Measurements from ENCODE around the gene CYP8B1.

Gene CYP8B1

DNA sequence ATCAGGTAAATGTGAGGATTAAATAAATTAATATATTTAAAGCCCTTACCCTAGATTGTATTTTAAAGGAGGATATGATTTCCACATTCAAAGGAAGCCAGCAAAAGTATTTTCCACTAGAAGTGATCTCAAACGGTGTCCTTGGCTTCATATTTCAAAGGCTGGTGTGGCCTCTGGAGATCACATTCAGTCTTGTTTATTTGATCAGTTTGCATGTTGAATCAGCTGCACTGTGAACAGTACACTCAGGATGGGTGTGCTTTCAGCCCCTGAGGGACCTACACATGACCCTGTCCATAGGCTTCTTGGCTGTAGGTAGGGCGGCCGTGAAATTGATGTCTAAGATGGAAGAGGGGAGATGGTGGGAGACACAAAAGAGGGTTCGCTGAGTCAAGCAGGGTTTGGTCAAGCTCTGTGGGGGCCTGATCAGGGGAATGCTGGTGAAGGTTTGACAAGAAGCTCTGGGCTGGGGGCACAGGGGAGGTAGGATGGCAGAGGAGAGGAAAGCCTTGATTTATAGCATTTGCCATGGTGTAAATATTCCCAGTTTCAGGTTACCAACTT lies 21.9 kb downstream of the CYP8B1 start:
- Histone ChIP-seq H3K4me3 (ENCODE audit: low read length) (no peak overlapping the region), H3K27me3 (ENCODE audit: insufficient read depth, low read length, poor library complexity) (no peaks in the 10 kb centered on the region), H3K23ac (ENCODE audit: low read length) (no peak overlapping the region), H3K79me2 (ENCODE audit: control insufficient read depth, insufficient read depth, low read length) (no peaks in the 10 kb centered on the region), H3K9ac (ENCODE audit: low read length) (no peak overlapping the region), H4K5ac (ENCODE audit: low read length) (no peak overlapping the region), H3K36me3 (ENCODE audit: control insufficient read depth, insufficient read depth, low read length) (no peaks in the 10 kb centered on the region), H3K4me2 (ENCODE audit: low read length) (no peak overlapping the region), H2BK5ac (ENCODE audit: low read length) (no peak overlapping the region), H2BK120ac (ENCODE audit: low read depth, low read length) (no peak overlapping the region), H3K56ac (ENCODE audit: low read length) (no peak overlapping the region), H3K4ac (ENCODE audit: low read depth, low read length) (no peak overlapping the region), H3K27ac (ENCODE audit: low read depth, low read length) (no peak overlapping the region), H4K8ac (ENCODE audit: low read depth, low read length) (no peak overlapping the region), H3K4me1 (ENCODE audit: control insufficient read depth, low read depth, low read length) (no peaks in the 10 kb centered on the region), H2BK15ac (replicated peaks; ENCODE audit: low read depth) (no peak overlapping the region), H3K79me1 (ENCODE audit: low read length) (no peaks in the 10 kb centered on the region), H3K18ac (ENCODE audit: low read length) (no peak overlapping the region), H2AK5ac (ENCODE audit: low read length) (no peak overlapping the region)
- WGBS (ENCODE audit: extremely low coverage, insufficient coverage, low lambda C conversion rate) = no CpG with 5 or more reads among the region's 4 CpGs
- DNase-seq = no peak

DNA sequence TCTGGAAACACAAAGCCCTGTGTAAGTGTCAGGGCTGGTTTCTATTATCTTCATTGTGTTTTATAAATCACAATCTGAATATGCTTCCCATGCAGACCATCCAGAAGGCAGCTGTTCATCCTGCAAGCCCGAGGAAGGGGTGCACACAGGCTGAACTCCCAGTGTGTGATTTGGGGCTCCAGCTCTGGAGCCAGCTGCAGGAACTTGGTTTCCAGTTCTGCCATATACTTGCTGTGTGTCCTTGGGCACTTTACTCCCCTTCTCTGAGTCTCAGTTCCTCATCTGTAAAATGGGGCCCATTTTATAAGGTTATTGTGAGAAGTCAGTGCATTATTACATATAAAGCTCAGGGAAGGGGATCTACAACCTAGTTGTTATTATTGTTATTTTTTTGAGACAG lies 22.6 kb downstream of the CYP8B1 start:
- no CpG with 5 or more reads among the region's 1 CpG for WGBS (ENCODE audit: extremely low coverage, insufficient coverage, low lambda C conversion rate)

DNA sequence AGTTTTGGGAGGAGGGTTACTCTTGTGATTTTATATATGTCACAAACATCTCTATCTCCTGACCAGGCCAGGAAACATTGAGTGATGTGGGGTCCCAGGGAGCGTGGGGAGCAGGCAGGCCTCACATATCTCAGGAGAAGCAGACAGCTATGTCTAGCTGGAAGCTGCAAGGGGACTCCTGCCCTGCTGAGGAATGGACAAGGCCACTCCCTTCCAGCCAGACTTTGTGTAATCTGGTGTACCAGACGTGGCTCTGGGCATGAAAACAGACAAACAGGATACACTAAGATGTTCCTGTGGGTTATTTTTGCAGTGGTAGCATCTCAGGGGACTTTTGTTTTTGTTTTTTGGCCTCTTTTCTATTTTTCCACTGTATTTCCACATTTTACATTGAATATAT lies 23.2 kb downstream of the CYP8B1 start:
- Histone ChIP-seq H2BK15ac (replicated peaks; ENCODE audit: low read depth) (no peak overlapping the region), H3K23ac (ENCODE audit: low read length) (no peak overlapping the region), H3K79me1 (ENCODE audit: low read length) (no peaks in the 10 kb centered on the region), H4K8ac (ENCODE audit: low read depth, low read length) (no peak overlapping the region), H2AK5ac (ENCODE audit: low read length) (no peak overlapping the region), H3K36me3 (ENCODE audit: control insufficient read depth, insufficient read depth, low read length) (no peaks in the 10 kb centered on the region), H3K9ac (ENCODE audit: low read length) (no peak overlapping the region), H3K56ac (ENCODE audit: low read length) (no peak overlapping the region), H3K4me1 (ENCODE audit: control insufficient read depth, low read depth, low read length) (no peaks in the 10 kb centered on the region), H3K27ac (ENCODE audit: low read depth, low read length) (no peak overlapping the region), H3K4ac (ENCODE audit: low read depth, low read length) (no peak overlapping the region), H2BK5ac (ENCODE audit: low read length) (no peak overlapping the region), H3K79me2 (ENCODE audit: control insufficient read depth, insufficient read depth, low read length) (no peaks in the 10 kb centered on the region), H3K18ac (ENCODE audit: low read length) (no peak overlapping the region), H3K4me3 (ENCODE audit: low read length) (no peak overlapping the region), H3K4me2 (ENCODE audit: low read length) (no peak overlapping the region), H4K5ac (ENCODE audit: low read length) (no peak overlapping the region), H3K27me3 (ENCODE audit: insufficient read depth, low read length, poor library complexity) (no peaks in the 10 kb centered on the region), H2BK120ac (ENCODE audit: low read depth, low read length) (no peak overlapping the region)
- no peak for DNase-seq
- no CpG with 5 or more reads among the region's 2 CpGs for WGBS (ENCODE audit: extremely low coverage, insufficient coverage, low lambda C conversion rate)

More for the DNA sequence above, 22.6 kb downstream of the CYP8B1 start:
- no peak overlapping the region for H3K4me3 ChIP-seq (ENCODE audit: low read length)
- no peak overlapping the region for H2AK5ac ChIP-seq (ENCODE audit: low read length)
- no peak overlapping the region for H2BK15ac ChIP-seq (replicated peaks; ENCODE audit: low read depth)
- no peaks in the 10 kb centered on the region for H3K27me3 ChIP-seq (ENCODE audit: insufficient read depth, low read length, poor library complexity)
- no peaks in the 10 kb centered on the region for H3K4me1 ChIP-seq (ENCODE audit: control insufficient read depth, low read depth, low read length)
- H2BK120ac ChIP-seq (ENCODE audit: low read depth, low read length) = no peak overlapping the region
- no peak overlapping the region for H3K4ac ChIP-seq (ENCODE audit: low read depth, low read length)
- no peak overlapping the region for H3K4me2 ChIP-seq (ENCODE audit: low read length)
- H3K79me2 ChIP-seq (ENCODE audit: control insufficient read depth, insufficient read depth, low read length) = no peaks in the 10 kb centered on the region
- H4K8ac ChIP-seq (ENCODE audit: low read depth, low read length) = no peak overlapping the region
- no peak for DNase-seq
- H3K36me3 ChIP-seq (ENCODE audit: control insufficient read depth, insufficient read depth, low read length) = no peaks in the 10 kb centered on the region
- no peak overlapping the region for H3K18ac ChIP-seq (ENCODE audit: low read length)
- H3K9ac ChIP-seq (ENCODE audit: low read length) = no peak overlapping the region
- H3K23ac ChIP-seq (ENCODE audit: low read length) = no peak overlapping the region
- H2BK5ac ChIP-seq (ENCODE audit: low read length) = no peak overlapping the region
- H3K79me1 ChIP-seq (ENCODE audit: low read length) = no peaks in the 10 kb centered on the region
- H3K56ac ChIP-seq (ENCODE audit: low read length) = no peak overlapping the region
- H3K27ac ChIP-seq (ENCODE audit: low read depth, low read length) = no peak overlapping the region
- no peak overlapping the region for H4K5ac ChIP-seq (ENCODE audit: low read length)

DNA sequence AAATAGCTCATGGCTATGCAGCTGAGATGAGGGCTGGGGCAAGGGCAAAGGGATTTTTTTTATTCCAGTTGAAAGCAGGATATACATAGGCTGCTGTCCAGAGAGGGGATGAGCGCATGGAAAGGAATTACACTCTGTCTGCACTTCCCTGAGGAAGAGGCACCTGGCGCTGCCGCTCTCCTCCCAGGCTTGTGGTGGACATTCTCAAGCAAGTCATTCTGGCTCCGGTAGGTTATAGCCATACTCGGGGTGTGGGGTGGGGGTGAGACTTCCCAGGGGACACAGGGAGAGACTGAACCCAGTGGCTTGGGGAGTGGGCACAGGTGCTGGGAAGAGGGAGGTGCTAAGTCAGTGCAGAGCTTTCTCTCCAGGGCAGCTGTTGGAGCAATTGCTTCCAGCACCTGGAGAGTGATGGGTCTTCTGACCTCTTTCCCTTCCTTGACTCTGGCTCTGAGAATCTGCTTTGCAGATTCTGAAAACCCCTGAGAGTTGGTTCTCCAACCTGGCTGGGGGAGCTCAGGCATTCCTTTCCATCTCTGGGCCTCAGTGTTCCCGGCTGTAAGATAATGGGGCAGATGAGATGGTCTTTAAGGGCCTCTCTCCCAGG lies 24.3 kb downstream of the CYP8B1 start:
- H3K18ac ChIP-seq (ENCODE audit: low read length) = no peak overlapping the region
- no peaks in the 10 kb centered on the region for H3K79me1 ChIP-seq (ENCODE audit: low read length)
- no CpG with 5 or more reads among the region's 6 CpGs for WGBS (ENCODE audit: extremely low coverage, insufficient coverage, low lambda C conversion rate)
- no peak overlapping the region for H4K8ac ChIP-seq (ENCODE audit: low read depth, low read length)
- H2BK5ac ChIP-seq (ENCODE audit: low read length) = no peak overlapping the region
- no peaks in the 10 kb centered on the region for H3K4me1 ChIP-seq (ENCODE audit: control insufficient read depth, low read depth, low read length)
- no peak overlapping the region for H2BK15ac ChIP-seq (replicated peaks; ENCODE audit: low read depth)
- H3K27me3 ChIP-seq (ENCODE audit: insufficient read depth, low read length, poor library complexity) = no peaks in the 10 kb centered on the region
- H3K27ac ChIP-seq (ENCODE audit: low read depth, low read length) = no peak overlapping the region
- H3K4me2 ChIP-seq (ENCODE audit: low read length) = no peak overlapping the region
- H3K79me2 ChIP-seq (ENCODE audit: control insufficient read depth, insufficient read depth, low read length) = no peaks in the 10 kb centered on the region
- no peak overlapping the region for H2AK5ac ChIP-seq (ENCODE audit: low read length)
- H4K5ac ChIP-seq (ENCODE audit: low read length) = no peak overlapping the region
- H3K4me3 ChIP-seq (ENCODE audit: low read length) = no peak overlapping the region
- DNase-seq = no peak
- no peaks in the 10 kb centered on the region for H3K36me3 ChIP-seq (ENCODE audit: control insufficient read depth, insufficient read depth, low read length)
- no peak overlapping the region for H3K56ac ChIP-seq (ENCODE audit: low read length)
- no peak overlapping the region for H3K4ac ChIP-seq (ENCODE audit: low read depth, low read length)
- H3K23ac ChIP-seq (ENCODE audit: low read length) = no peak overlapping the region
- no peak overlapping the region for H2BK120ac ChIP-seq (ENCODE audit: low read depth, low read length)
- H3K9ac ChIP-seq (ENCODE audit: low read length) = no peak overlapping the region

DNA sequence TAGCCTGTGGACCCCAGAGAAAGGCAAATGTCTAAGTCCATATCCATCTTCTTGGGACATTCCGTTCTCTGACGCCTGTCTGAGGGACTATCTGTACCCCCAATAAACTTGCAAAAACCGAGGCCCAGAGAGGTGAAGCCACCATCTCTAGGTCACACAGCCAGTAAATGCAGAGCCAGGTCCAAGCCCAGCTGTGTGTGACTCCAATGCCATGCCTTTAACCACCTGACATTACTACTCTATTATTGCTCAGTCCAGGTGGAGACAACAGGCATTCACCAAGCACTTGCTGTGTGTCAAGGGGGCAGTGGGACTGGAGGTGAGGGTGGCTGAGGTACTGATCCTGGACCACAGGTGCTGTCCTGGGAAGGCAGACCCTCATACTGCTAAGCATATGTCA lies 25.4 kb downstream of the CYP8B1 start:
- no peak overlapping the region for H4K8ac ChIP-seq (ENCODE audit: low read depth, low read length)
- no peak for DNase-seq
- no peaks in the 10 kb centered on the region for H3K27me3 ChIP-seq (ENCODE audit: insufficient read depth, low read length, poor library complexity)
- no peaks in the 10 kb centered on the region for H3K36me3 ChIP-seq (ENCODE audit: control insufficient read depth, insufficient read depth, low read length)
- WGBS (ENCODE audit: extremely low coverage, insufficient coverage, low lambda C conversion rate) = no CpG with 5 or more reads among the region's 3 CpGs
- no peaks in the 10 kb centered on the region for H3K79me2 ChIP-seq (ENCODE audit: control insufficient read depth, insufficient read depth, low read length)
- H3K18ac ChIP-seq (ENCODE audit: low read length) = no peak overlapping the region
- no peak overlapping the region for H3K23ac ChIP-seq (ENCODE audit: low read length)
- no peak overlapping the region for H4K5ac ChIP-seq (ENCODE audit: low read length)
- H2BK5ac ChIP-seq (ENCODE audit: low read length) = no peak overlapping the region
- H3K56ac ChIP-seq (ENCODE audit: low read length) = no peak overlapping the region
- H3K9ac ChIP-seq (ENCODE audit: low read length) = no peak overlapping the region
- H2BK120ac ChIP-seq (ENCODE audit: low read depth, low read length) = no peak overlapping the region
- no peak overlapping the region for H3K4me3 ChIP-seq (ENCODE audit: low read length)
- no peaks in the 10 kb centered on the region for H3K4me1 ChIP-seq (ENCODE audit: control insufficient read depth, low read depth, low read length)
- H3K79me1 ChIP-seq (ENCODE audit: low read length) = no peaks in the 10 kb centered on the region
- no peak overlapping the region for H3K27ac ChIP-seq (ENCODE audit: low read depth, low read length)
- H2AK5ac ChIP-seq (ENCODE audit: low read length) = no peak overlapping the region
- H2BK15ac ChIP-seq (replicated peaks; ENCODE audit: low read depth) = no peak overlapping the region
- no peak overlapping the region for H3K4me2 ChIP-seq (ENCODE audit: low read length)
- H3K4ac ChIP-seq (ENCODE audit: low read depth, low read length) = no peak overlapping the region

DNA sequence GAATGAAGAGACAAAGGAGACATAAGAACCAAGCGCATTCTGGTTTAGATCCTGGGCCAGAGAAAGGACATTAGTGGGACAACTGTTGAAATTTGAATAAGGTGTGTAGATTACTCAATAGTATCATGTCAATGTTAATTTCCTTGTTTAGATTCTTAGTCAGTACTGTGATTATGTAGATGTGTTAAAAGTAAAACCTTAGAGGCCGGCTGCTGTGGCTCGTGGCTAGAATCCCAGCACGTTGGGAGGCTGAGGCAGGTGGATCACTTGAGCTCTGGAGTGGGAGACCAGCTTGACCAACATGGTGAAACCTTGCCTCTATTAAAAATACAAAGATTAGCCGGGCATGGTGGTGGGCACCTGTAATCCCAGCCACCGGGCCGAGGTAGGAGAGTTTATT lies 26.7 kb downstream of the CYP8B1 start:
- Histone ChIP-seq H4K5ac (ENCODE audit: low read length) (no peak overlapping the region), H3K4me2 (ENCODE audit: low read length) (no peak overlapping the region), H3K27ac (ENCODE audit: low read depth, low read length) (no peak overlapping the region), H3K79me1 (ENCODE audit: low read length) (no peaks in the 10 kb centered on the region), H3K27me3 (ENCODE audit: insufficient read depth, low read length, poor library complexity) (no peaks in the 10 kb centered on the region), H4K8ac (ENCODE audit: low read depth, low read length) (no peak overlapping the region), H3K9ac (ENCODE audit: low read length) (no peak overlapping the region), H2BK5ac (ENCODE audit: low read length) (no peak overlapping the region), H3K4ac (ENCODE audit: low read depth, low read length) (no peak overlapping the region), H2BK120ac (ENCODE audit: low read depth, low read length) (no peak overlapping the region), H2AK5ac (ENCODE audit: low read length) (no peak overlapping the region), H3K4me1 (ENCODE audit: control insufficient read depth, low read depth, low read length) (peaks cover 4% of the 10 kb centered on the region), H3K56ac (ENCODE audit: low read length) (no peak overlapping the region), H3K36me3 (ENCODE audit: control insufficient read depth, insufficient read depth, low read length) (no peaks in the 10 kb centered on the region), H3K4me3 (ENCODE audit: low read length) (no peak overlapping the region), H3K23ac (ENCODE audit: low read length) (no peak overlapping the region), H3K18ac (ENCODE audit: low read length) (no peak overlapping the region), H3K79me2 (ENCODE audit: control insufficient read depth, insufficient read depth, low read length) (no peaks in the 10 kb centered on the region), H2BK15ac (replicated peaks; ENCODE audit: low read depth) (no peak overlapping the region)
- no CpG with 5 or more reads among the region's 7 CpGs for WGBS (ENCODE audit: extremely low coverage, insufficient coverage, low lambda C conversion rate)
- no peak for DNase-seq
